GM10266 (cell line): ENCODE measurements around the gene TOP2B.

Source experiments
- DNase-seq: peaks from one replicate; pipeline ENCODE4 v3.0.0; 2012; ENCODE audit errors: extremely low spot score
- CTCF ChIP-seq: IDR thresholded peaks from 2 replicates; pipeline ENCODE4 v1.5.1; 2012; ENCODE audit warnings: mild to moderate bottlenecking, low read depth; ENCODE audit not compliant: control insufficient read depth, insufficient read depth; ENCODE audit errors: missing control alignments

The TOP2B gene

GRCh38 chr3:25664812-25665314 lies at the start of gene TOP2B:
TOP2B (minus strand) TSS chr3:25664907; CDS start chr3:25664297, 610 bp downstream.
- DNase-seq = peak; percentile 96
- TF ChIP-seq CTCF = no peak

GRCh38 chr3:25713341-25713985 lies 48.8 kb upstream of the TOP2B start:
- DNase-seq = no peak

GRCh38 chr3:25711090-25711489 lies 46.4 kb upstream of the TOP2B start:
- DNase-seq = no peak
- no peak for TF ChIP-seq CTCF

More at GRCh38 chr3:25713341-25713985, 48.8 kb upstream of the TOP2B start:
- no peak for TF ChIP-seq CTCF

- TF ChIP-seq CTCF = no peak
- no peak for DNase-seq
Measured at GRCh38 chr3:25708036-25708435, 43.3 kb upstream of the TOP2B start.

- no peak for TF ChIP-seq CTCF
- no peak for DNase-seq
Measured at GRCh38 chr3:25707268-25707926, 42.7 kb upstream of the TOP2B start.

GRCh38 chr3:25706213-25706612 lies 41.5 kb upstream of the TOP2B start:
- TF ChIP-seq CTCF = no peak
- DNase-seq = no peak

GRCh38 chr3:25697553-25697952 lies 32.8 kb upstream of the TOP2B start:
- TF ChIP-seq CTCF = no peak

More at GRCh38 chr3:25697553-25697952, 32.8 kb upstream of the TOP2B start:
- no peak for DNase-seq
